GM23338 (cell line): ENCODE measurements around the gene IL18BP. TPM values are rescaled to one million over a fixed set of nuclear protein-coding genes. Genes with fewer than 3 reads are reported as not detected.

Experiments
- ATAC-seq: fragments of 200-7000 bp; cut with Tn5 transposase; 3 replicates; pipeline ENCODE4 v1.9.1; 2020
- DNase-seq: peaks from one replicate; pipeline ENCODE4 v3.0.0-alpha.2; 2015; ENCODE audit warnings: low spot score
- H2AFZ ChIP-seq: fragments of 200-600 bp; sonication (generic); 2 replicates; pipeline ENCODE4 v1.8.0; 2016; ENCODE audit warnings: antibody characterized with exemption, mild to moderate bottlenecking, moderate library complexity
- H3F3A ChIP-seq: fragments of 200-600 bp; sonication (generic); replicated peaks from 2 replicates; pipeline ENCODE4 v1.8.0; 2017; ENCODE audit warnings: antibody characterized with exemption, mixed run types, low read depth
- H3K27ac ChIP-seq: fragments of 200-600 bp; sonication (generic); 2 replicates; pipeline ENCODE4 v1.6.1; 2016; ENCODE audit warnings: low read depth
- H3K27me3 ChIP-seq: fragments of 200-600 bp; sonication (generic); 2 replicates; pipeline ENCODE4 v1.8.0; 2016; ENCODE audit warnings: mild to moderate bottlenecking, mixed run types, moderate library complexity; ENCODE audit not compliant: insufficient read depth
- H3K36me3 ChIP-seq: fragments of 200-600 bp; sonication (generic); 2 replicates; pipeline ENCODE4 v1.8.0; 2016; ENCODE audit warnings: mild to moderate bottlenecking; ENCODE audit not compliant: insufficient read depth
- H3K4me1 ChIP-seq: fragments of 200-600 bp; sonication (generic); 2 replicates; pipeline ENCODE4 v1.8.0; 2016; ENCODE audit warnings: mild to moderate bottlenecking, moderate library complexity; ENCODE audit not compliant: insufficient read depth
- H3K4me2 ChIP-seq: fragments of 200-600 bp; sonication (generic); 2 replicates; pipeline ENCODE4 v1.7.1; 2017; ENCODE audit warnings: mixed run types
- H3K4me3 ChIP-seq: fragments of 200-600 bp; sonication (generic); 2 replicates; pipeline ENCODE4 v1.6.1; 2016; ENCODE audit warnings: mixed run types
- H3K79me2 ChIP-seq: fragments of 200-600 bp; sonication (generic); replicated peaks from 2 replicates; pipeline ENCODE4 v1.8.0; 2017; ENCODE audit warnings: mild to moderate bottlenecking; ENCODE audit not compliant: insufficient read depth
- H3K9me2 ChIP-seq: fragments of 200-600 bp; sonication (generic); 2 replicates; pipeline ENCODE4 v1.8.0; 2017; ENCODE audit not compliant: insufficient read depth
- H4K20me1 ChIP-seq: fragments of 200-600 bp; sonication (generic); replicated peaks from 2 replicates; pipeline ENCODE4 v1.8.0; 2017; ENCODE audit warnings: mild to moderate bottlenecking; ENCODE audit not compliant: insufficient read depth
- H3K27ac Mint-ChIP-seq: 2 replicates; pipeline ENCODE4 v1.8.0; 2020; ENCODE audit warnings: inconsistent platforms, mild to moderate bottlenecking, moderate library complexity, mixed read lengths
- H3K27me3 Mint-ChIP-seq: 3 replicates; pipeline ENCODE4 v1.8.0; 2022; ENCODE audit warnings: low read depth, mild to moderate bottlenecking, moderate library complexity, mixed read lengths, inconsistent platforms; ENCODE audit not compliant: insufficient read depth, poor library complexity
- H3K36me3 Mint-ChIP-seq: 3 replicates; pipeline ENCODE4 v1.8.0; 2021; ENCODE audit warnings: low read depth, mild to moderate bottlenecking, inconsistent platforms, moderate library complexity, mixed read lengths
- H3K4me1 Mint-ChIP-seq: 3 replicates; pipeline ENCODE4 v1.8.0; 2020; ENCODE audit warnings: mild to moderate bottlenecking, inconsistent platforms, mixed read lengths
- H3K4me3 Mint-ChIP-seq: 3 replicates; pipeline ENCODE4 v1.8.0; 2021; ENCODE audit warnings: moderate library complexity, mild to moderate bottlenecking, inconsistent platforms, mixed read lengths
- H3K9me3 Mint-ChIP-seq: 3 replicates; pipeline ENCODE4 v1.8.0; 2020; ENCODE audit warnings: moderate library complexity, mild to moderate bottlenecking, inconsistent platforms, mixed read lengths
- CREB1 ChIP-seq: fragments of 250-450 bp; sonication (Bioruptor Pico); IDR thresholded peaks from 2 replicates; pipeline ENCODE4 v1.5.0; 2020; ENCODE audit warnings: low read depth, mild to moderate bottlenecking, moderate library complexity
- EZH2 ChIP-seq: fragments of 200-600 bp; sonication (generic); IDR thresholded peaks from one replicate; pipeline ENCODE4 v1.8.0; 2017; ENCODE audit warnings: antibody characterized with exemption, mild to moderate bottlenecking, low read depth; ENCODE audit not compliant: unreplicated experiment
- EZH2phosphoT487 ChIP-seq: fragments of 200-600 bp; sonication (generic); IDR thresholded peaks from one replicate; pipeline ENCODE4 v1.8.1; 2018; ENCODE audit warnings: antibody characterized with exemption; ENCODE audit not compliant: unreplicated experiment
- NANOG ChIP-seq: IDR thresholded peaks from 2 replicates; pipeline ENCODE4 v1.6.1; 2016; ENCODE audit warnings: antibody characterized with exemption, borderline replicate concordance
- POLR2AphosphoS5 ChIP-seq: IDR thresholded peaks from 2 replicates; pipeline ENCODE4 v1.6.1; 2016; ENCODE audit warnings: antibody characterized with exemption, low read depth
- STAT1 ChIP-seq: IDR thresholded peaks from one replicate; pipeline ENCODE4 v1.6.1; 2016; ENCODE audit warnings: antibody characterized with exemption; ENCODE audit not compliant: unreplicated experiment
- ZNF114 ChIP-seq: fragments of 250-450 bp; sonication (Bioruptor Pico); IDR thresholded peaks from 2 replicates; pipeline ENCODE4 v1.5.0; 2020; ENCODE audit warnings: mild to moderate bottlenecking, moderate library complexity
- ZNF331 ChIP-seq: fragments of 250-450 bp; sonication (Bioruptor Pico); IDR thresholded peaks from 2 replicates; pipeline ENCODE4 v1.5.0; 2020; ENCODE audit warnings: low read depth, mild to moderate bottlenecking, moderate library complexity
- polyA plus RNA-seq: library from polyadenylated mRNA; unstranded; fragments of >200 nt; fragmentation: Nextera tagmentation; extraction: Ambion mirVana; gene quantifications from 2 replicates; pipeline ENCODE4 v1.2.1, GENCODE V29; 2016
- total RNA-seq: library from RNA; depleted of rRNA; stranded (reverse); fragments of >200 nt; shearing (Covaris generic); gene quantifications from 2 replicates; pipeline ENCODE4 v1.2.3, GENCODE V29; 2014
- TF ChIP-seq, protein P1 (sequence below): IDR thresholded peaks from 2 replicates; pipeline ENCODE4 v1.6.1; 2016; ENCODE audit warnings: antibody characterized with exemption
- TF ChIP-seq, protein P2 (sequence below), 2 experiments: fragments of 200-600 bp in 1 of 2; sonication (generic) in 1 of 2; conservative IDR thresholded peaks; 2 replicates each; pipeline versions ENCODE4 v1.5.1 to v1.6.1; 2016 to 2017; ENCODE audit warnings: antibody characterized with exemption in 2 of 2, low read depth in 2 of 2, mild to moderate bottlenecking in 2 of 2, moderate library complexity in 1 of 2
- TF ChIP-seq, protein P3 (sequence below): IDR thresholded peaks from one replicate; pipeline ENCODE4 v1.6.1; 2018; ENCODE audit warnings: antibody characterized with exemption; ENCODE audit not compliant: unreplicated experiment

IL18BP gene
- total and polyA plus RNA-seq, 2 experiments from 2014 or later: 3.8 to 11.2 TPM

DNA sequence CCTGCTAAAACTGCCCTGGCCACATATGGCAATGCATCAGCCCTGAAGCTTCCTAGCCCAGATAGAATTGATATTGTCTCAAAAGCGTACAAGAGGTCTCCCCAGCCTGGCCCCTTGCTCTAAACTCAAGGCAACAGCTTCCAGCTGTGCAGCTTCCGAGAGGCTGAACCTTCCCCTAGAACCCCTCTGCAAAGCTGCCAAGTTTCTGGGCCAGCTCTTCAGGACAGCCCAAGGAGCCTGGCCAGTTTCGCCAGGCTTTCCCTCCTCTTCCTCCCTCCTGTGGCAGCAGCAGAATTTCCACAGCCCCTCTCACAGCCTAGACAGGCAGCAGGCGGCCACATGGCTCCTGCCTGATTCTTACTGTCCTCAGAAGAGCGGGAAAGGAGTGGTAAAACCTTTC, 47.1 kb downstream of the IL18BP start (continued):
- TF ChIP-seq, protein P1, sequence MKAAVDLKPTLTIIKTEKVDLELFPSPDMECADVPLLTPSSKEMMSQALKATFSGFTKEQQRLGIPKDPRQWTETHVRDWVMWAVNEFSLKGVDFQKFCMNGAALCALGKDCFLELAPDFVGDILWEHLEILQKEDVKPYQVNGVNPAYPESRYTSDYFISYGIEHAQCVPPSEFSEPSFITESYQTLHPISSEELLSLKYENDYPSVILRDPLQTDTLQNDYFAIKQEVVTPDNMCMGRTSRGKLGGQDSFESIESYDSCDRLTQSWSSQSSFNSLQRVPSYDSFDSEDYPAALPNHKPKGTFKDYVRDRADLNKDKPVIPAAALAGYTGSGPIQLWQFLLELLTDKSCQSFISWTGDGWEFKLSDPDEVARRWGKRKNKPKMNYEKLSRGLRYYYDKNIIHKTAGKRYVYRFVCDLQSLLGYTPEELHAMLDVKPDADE: no peak
- TF ChIP-seq POLR2AphosphoS5: no peak
- TF ChIP-seq ZNF331 (CRISPR knock-in tag): no peak
- no peak for TF ChIP-seq STAT1

DNA sequence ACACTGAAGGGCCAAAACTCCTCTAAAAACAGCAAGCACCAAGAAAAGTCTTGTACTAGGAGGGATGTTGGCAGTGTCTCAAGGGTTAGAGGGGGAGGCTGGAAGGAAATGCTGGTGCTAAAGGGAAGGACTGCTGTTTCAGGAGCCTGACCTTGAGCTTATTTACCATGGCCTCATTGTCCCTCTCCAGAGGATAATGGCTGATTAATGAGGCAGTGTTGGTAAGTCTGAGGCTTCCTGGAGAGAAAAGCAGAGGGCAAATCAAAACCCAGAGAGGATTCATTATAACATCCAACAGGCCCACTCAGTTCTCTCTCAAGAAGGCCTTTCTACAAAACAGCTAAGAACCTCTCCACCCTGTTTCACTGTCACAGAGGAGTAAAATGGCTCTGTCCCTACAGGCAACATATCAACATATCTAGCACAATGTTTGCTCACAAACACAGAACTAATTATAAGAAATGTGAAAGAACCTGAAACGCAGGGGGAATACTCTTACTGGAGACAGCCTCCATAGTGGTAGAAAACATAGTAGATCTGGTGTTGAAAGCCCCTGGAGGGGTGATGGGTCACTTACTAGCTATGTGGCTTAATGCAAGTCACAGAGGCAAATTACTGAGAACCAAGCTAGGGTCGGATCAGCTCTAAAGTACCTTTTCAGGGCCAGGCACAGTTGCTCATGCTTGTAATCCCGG, 50.2 kb downstream of the IL18BP start:
- DNase-seq: no peak
- H3K36me3 Mint-ChIP-seq: peaks cover 6% of the 10 kb centered on the region; the same call in 2 of the 3 replicates
- H3K4me3 Mint-ChIP-seq: no peak overlapping the region
- no peaks in the 10 kb centered on the region; the same call in 1 of the 2 replicates for H3K36me3 ChIP-seq
- peak overlapping the region; percentile 91 for H3K27ac Mint-ChIP-seq
- peaks cover 4% of the 10 kb centered on the region for H3K27me3 Mint-ChIP-seq
- H2AFZ ChIP-seq: no peak overlapping the region
- H3K4me2 ChIP-seq: no peak overlapping the region
- ATAC-seq: peak; percentile 79
- peaks cover 51% of the 10 kb centered on the region for H3K79me2 ChIP-seq
- no peak overlapping the region for H3K4me3 ChIP-seq
- no peaks in the 10 kb centered on the region for H3K9me3 Mint-ChIP-seq
- H3K4me1 ChIP-seq: no peaks in the 10 kb centered on the region
- no peaks in the 10 kb centered on the region for H3F3A ChIP-seq
- no peaks in the 10 kb centered on the region for H3K27me3 ChIP-seq
- peaks cover 16% of the 10 kb centered on the region for H4K20me1 ChIP-seq
- H3K4me1 Mint-ChIP-seq: peaks cover 13% of the 10 kb centered on the region; the same call in 2 of the 3 replicates
- H3K9me2 ChIP-seq: no peaks in the 10 kb centered on the region
- peak overlapping the region; percentile 67; the same call in 1 of the 2 replicates for H3K27ac ChIP-seq
- TF ChIP-seq, protein P2, sequence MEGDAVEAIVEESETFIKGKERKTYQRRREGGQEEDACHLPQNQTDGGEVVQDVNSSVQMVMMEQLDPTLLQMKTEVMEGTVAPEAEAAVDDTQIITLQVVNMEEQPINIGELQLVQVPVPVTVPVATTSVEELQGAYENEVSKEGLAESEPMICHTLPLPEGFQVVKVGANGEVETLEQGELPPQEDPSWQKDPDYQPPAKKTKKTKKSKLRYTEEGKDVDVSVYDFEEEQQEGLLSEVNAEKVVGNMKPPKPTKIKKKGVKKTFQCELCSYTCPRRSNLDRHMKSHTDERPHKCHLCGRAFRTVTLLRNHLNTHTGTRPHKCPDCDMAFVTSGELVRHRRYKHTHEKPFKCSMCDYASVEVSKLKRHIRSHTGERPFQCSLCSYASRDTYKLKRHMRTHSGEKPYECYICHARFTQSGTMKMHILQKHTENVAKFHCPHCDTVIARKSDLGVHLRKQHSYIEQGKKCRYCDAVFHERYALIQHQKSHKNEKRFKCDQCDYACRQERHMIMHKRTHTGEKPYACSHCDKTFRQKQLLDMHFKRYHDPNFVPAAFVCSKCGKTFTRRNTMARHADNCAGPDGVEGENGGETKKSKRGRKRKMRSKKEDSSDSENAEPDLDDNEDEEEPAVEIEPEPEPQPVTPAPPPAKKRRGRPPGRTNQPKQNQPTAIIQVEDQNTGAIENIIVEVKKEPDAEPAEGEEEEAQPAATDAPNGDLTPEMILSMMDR (conservative IDR thresholded peaks at IDR 0.05; ENCODE audit: low read depth in 2 of 2): no peak
- TF ChIP-seq ZNF331 (CRISPR knock-in tag) (no peak), EZH2phosphoT487 (no peak), CREB1 (CRISPR knock-in tag) (no peak), EZH2 (no peak), NANOG (no peak), ZNF114 (CRISPR knock-in tag) (no peak)
- TF ChIP-seq, protein P1: no peak
- TF ChIP-seq, protein P3, sequence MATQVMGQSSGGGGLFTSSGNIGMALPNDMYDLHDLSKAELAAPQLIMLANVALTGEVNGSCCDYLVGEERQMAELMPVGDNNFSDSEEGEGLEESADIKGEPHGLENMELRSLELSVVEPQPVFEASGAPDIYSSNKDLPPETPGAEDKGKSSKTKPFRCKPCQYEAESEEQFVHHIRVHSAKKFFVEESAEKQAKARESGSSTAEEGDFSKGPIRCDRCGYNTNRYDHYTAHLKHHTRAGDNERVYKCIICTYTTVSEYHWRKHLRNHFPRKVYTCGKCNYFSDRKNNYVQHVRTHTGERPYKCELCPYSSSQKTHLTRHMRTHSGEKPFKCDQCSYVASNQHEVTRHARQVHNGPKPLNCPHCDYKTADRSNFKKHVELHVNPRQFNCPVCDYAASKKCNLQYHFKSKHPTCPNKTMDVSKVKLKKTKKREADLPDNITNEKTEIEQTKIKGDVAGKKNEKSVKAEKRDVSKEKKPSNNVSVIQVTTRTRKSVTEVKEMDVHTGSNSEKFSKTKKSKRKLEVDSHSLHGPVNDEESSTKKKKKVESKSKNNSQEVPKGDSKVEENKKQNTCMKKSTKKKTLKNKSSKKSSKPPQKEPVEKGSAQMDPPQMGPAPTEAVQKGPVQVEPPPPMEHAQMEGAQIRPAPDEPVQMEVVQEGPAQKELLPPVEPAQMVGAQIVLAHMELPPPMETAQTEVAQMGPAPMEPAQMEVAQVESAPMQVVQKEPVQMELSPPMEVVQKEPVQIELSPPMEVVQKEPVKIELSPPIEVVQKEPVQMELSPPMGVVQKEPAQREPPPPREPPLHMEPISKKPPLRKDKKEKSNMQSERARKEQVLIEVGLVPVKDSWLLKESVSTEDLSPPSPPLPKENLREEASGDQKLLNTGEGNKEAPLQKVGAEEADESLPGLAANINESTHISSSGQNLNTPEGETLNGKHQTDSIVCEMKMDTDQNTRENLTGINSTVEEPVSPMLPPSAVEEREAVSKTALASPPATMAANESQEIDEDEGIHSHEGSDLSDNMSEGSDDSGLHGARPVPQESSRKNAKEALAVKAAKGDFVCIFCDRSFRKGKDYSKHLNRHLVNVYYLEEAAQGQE: no peak
